Measurements from ENCODE around the gene NRF1.

NRF1 gene

DNA sequence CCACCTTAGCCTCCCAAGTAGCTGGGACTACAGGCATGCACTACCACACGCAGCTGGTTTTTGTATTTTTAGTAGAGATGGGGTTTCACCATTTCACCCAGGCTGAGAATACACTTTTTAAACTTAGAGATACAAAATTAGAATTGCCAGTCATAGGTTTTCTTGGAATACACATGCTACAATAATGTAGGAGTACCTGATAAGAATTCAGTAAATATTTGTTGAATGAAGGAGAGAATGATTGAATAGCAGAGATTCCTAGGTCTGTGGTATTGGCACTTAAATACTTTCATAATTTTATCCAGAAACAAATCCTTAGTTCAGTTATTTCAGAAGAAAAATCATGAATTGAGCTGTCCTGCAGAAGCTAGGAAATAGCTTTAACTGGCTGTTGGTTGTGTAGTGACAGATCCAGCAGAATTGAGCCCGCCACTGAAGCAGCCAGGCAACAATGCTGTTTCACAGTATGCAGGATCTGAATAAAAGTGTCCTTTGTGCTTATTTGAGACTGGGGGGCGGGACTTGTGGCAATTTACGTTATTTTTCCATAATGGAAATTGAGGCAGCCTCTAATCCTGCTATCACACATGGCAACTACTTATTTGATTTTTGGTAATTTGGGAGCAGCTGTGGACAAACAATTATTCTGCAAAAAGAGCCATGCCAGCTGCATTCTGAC lies 31.5 kb downstream of the NRF1 start:
- H3K27ac ChIP-seq: no peak overlapping the region
- TF ChIP-seq, protein P1, sequence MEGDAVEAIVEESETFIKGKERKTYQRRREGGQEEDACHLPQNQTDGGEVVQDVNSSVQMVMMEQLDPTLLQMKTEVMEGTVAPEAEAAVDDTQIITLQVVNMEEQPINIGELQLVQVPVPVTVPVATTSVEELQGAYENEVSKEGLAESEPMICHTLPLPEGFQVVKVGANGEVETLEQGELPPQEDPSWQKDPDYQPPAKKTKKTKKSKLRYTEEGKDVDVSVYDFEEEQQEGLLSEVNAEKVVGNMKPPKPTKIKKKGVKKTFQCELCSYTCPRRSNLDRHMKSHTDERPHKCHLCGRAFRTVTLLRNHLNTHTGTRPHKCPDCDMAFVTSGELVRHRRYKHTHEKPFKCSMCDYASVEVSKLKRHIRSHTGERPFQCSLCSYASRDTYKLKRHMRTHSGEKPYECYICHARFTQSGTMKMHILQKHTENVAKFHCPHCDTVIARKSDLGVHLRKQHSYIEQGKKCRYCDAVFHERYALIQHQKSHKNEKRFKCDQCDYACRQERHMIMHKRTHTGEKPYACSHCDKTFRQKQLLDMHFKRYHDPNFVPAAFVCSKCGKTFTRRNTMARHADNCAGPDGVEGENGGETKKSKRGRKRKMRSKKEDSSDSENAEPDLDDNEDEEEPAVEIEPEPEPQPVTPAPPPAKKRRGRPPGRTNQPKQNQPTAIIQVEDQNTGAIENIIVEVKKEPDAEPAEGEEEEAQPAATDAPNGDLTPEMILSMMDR (conservative IDR thresholded peaks at IDR 0.05): no peak

DNA sequence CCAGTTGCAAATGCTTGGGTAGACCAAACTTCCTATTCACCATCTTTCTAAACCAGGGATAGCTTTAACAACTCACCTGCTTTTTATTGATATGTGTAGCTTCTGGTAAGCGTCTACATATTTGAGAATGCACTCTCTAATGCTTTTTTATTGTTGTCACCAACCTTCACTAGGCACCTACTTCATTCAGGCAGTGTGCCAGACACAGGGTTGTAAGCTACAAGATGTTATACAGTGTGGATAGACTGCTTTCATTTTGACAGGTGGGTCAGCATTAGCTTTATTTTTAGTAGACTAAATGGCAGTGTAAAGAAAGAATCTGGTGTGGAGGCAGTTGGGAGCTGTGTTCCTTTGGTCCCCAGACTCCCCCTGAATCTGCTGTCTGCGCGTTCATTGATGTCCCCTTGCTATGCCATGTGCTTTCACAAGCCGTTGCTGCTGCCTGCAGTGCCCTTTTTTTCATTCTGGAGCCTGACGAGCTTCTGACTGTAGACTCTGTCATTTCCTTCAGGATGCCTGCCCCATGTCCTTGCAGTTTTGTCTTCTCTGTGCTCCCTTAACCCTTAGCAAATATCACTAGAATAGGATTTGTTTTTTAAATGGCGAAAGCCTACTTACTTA lies 32.1 kb downstream of the NRF1 start:
- TF ChIP-seq, protein P1 (conservative IDR thresholded peaks at IDR 0.05): no peak
- no peak overlapping the region for H3K27ac ChIP-seq

DNA sequence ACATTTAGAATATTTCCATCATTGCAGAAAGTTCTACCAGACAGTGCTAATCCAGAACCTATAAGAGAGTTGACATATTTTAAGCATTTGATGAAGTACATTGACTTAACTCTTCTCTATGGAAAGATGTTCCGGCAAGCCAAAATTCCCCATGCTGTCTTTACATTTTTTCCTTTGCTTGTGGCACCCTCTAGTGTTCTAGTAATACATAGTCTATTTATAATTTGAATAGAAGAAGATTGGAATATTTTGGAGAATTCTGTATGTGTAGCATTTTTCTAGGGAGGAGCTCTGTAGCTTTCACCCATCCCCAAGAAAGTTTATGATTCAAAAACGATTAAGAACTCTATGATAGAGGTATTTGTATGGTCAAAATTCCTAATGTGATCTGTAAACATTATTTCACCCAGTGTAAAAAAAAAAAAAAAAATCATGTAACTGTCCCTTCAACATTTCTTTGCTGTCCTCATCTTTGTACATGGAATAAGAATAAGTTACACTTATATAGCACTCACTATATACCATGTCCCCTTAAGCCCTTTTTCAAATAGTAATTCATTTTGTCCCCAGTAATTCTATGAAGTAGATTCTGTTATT lies 33.2 kb downstream of the NRF1 start:
- TF ChIP-seq, protein P1 (conservative IDR thresholded peaks at IDR 0.05): peak; percentile 77

DNA sequence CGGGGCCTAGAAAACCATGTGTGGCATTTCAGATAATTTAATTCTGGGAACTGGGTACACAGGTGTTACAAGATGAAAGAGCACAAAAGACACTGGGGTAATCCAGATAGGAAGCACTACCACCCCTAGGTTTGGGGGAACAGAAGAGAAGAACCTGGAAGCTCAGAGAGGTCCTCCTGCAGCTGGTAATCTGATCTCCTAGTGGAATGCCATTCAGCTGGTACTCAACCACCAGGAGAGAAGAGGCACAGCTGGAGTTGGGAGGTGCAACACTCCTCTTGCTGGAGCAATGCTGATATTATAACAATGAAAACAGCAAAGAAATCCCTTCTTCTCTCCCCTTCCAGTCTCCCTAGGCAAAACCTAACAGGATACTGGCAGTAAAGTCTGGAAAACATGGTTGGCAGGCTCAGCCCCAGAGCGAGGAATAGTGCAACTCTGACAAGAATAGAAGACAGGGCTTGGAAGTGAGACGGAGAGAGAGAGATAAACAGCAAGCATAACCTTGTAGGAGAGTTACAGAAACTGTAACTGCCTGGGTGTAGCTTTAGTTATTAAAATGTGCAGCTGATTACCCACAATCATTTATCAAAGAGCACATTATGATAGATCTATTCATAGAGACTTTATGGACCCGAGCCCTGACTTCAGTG lies 35.0 kb downstream of the NRF1 start:
- no peak overlapping the region for H3K27ac ChIP-seq
- TF ChIP-seq, protein P1 (conservative IDR thresholded peaks at IDR 0.05): no peak

More for the DNA sequence above, 33.2 kb downstream of the NRF1 start:
- no peak overlapping the region for H3K27ac ChIP-seq

DNA sequence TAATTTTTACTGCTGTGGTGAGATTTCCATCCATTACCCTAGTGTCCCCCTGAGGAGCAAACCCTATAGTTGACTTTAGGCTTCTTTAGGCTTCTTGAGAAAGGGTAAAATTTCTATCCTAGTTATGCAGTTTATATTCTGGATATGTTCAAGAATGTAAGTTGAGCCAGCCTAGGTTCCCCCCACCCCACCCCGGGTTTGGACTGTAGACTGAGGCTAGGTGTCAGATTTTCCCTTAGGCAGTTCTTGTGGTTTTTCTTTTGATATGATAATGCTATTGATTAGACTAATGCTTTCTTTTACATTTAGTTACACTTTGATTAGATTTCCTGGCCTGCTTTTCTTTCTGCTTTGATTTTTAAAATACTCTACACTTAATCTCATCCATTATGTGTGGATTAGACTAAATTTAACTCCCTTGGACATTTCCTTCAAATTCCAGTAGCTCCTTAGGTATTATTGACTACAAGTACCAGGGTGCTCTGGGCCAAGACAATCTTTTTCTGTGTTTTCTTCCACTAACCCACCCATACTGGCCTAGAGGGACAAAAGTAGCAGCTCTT lies 37.7 kb downstream of the NRF1 start:
- TF ChIP-seq, protein P1 (conservative IDR thresholded peaks at IDR 0.05): no peak
- H3K27ac ChIP-seq: no peak overlapping the region

DNA sequence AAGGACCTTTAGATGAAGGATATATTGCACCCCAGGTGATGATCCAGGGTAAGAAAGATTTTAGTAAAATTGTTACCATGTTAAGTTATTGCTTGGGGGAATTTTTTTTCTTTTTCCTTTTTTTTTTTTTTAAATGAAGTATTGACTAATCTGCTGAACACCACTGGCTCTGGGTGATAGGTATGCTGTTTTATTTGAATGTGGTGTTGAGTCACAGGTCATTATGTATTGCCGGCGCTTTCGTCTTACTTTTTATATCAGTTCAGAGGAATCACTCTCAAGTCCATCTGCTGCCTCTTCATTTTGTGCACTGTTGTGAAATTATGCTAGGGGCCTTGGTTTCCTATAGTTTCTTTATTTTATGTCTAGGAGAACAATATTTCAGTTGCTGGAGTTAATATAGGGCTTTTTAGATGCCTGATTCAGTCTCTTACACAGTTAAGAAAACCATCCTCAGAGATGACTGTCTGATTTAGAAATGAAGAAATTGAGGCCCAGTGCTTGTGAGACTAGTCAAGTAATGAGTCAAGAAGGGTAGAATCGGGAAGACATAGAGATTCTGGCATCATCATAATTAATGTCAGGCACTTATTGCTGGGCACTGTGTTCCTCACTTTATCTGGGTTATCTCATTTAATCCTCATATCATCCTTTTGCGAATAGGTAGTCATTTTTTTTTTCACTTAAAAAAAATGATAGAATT lies 38.7 kb downstream of the NRF1 start:
- no peak overlapping the region for H3K27ac ChIP-seq
- TF ChIP-seq, protein P1 (conservative IDR thresholded peaks at IDR 0.05): no peak

All from VCaP (cell line).